Fibroblast of gingiva (primary cell): Measurements from ENCODE around the gene GRHL3.
A peak's percentile ranks its signal among the peaks of the same experiment; 100 is the strongest.

Experiments used
- DNase-seq: peaks from one replicate; pipeline ENCODE4 v3.0.0-alpha.2; 2011; ENCODE audit warnings: low read depth

Gene GRHL3

GRCh38 chr1:24343412-24344089 is 24.4 kb downstream of the GRHL3 start:
- DNase-seq = no peak

GRCh38 chr1:24344090-24344742 is 25.1 kb downstream of the GRHL3 start:
- no peak for DNase-seq

DNA sequence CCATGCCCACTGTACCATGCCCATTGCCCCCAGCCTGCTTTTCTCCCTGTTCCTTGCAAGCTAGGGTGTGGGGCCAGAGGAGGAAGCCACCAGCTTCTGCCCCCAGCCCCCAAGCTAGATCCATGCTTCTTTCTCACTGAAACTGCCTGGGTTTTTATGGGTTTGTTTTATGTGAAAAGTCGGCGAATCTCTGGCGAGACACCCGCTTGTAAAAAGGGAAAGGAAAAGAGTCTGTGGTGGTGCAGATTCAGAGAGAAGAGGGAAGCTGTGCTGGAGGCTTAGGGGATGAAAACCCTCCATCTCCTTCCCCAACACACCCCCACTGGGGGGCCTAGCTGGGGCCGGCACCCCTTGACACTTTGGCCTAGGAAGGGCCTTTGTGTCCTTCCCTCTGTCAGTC is 26.2 kb downstream of the GRHL3 start:
- no peak for DNase-seq

DNA sequence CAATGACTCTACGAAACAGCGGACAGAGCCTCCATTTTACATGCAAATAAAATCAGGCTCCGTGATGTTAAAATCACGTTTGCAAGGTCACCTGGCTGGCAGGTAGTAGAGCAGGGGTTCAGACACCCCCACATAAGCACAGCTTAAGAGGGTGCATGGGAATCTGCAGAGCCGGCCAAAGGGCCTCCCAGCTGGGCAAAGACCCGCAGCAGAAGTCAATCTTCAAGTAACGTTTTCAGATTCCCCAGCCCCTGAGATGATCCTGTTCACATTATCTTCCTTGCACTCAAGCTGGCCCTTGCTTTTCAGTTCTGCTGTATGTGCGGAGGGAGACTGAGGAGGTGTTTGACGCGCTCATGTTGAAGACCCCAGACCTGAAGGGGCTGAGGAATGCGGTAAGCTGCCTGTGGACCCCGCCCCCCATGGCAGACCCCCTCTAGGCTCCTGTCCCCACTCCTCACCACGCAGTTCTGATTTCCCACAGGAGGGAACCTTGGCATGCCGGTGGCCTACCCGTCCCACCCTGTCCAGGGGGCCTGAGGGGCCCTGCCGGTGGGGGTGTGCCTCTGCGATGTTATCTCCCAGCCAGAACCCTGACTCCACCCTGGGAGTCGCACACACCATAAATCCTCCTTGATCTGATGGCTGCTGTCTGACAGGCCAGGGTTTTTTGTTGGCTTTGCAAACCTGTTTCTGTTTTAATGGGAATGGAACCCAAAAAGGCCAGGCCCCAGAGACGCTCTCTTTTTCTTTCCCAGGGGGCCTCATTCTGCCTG is 28.2 kb downstream of the GRHL3 start:
- no peak for DNase-seq

- no peak for DNase-seq
These were observed 29.0 kb downstream of the GRHL3 start for GRCh38 chr1:24348196-24348595.

- DNase-seq = no peak
These were observed 30.7 kb downstream of the GRHL3 start for GRCh38 chr1:24349891-24350290.

- DNase-seq = no peak
These were observed 32.1 kb downstream of the GRHL3 start for GRCh38 chr1:24351247-24351646.

- no peak for DNase-seq
These were observed 32.9 kb downstream of the GRHL3 start for GRCh38 chr1:24351918-24352627.

GRCh38 chr1:24353292-24353891 is 34.2 kb downstream of the GRHL3 start:
- no peak for DNase-seq

- DNase-seq = no peak
These were observed 36.3 kb downstream of the GRHL3 start for GRCh38 chr1:24355466-24355865.

DNA sequence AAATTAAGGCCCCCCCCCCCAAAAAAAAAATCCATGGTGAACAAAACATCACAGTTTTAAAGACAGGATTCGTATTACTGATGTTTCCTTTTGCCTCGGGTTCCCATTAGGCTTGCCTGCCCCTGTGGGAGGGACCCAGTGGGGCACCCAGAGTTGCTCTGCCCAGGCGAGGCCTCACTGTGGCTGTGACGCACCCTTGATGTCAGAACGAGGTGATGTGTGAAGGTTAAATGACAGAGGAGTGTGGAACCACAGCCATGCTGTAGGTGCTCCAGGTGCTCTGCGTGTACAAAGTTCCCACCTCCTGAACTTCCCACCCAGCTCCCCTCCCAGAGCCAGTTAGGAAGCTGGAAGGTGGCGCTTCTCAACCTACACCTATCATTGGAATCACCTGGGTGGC is 37.9 kb downstream of the GRHL3 start:
- DNase-seq = no peak

- no peak for DNase-seq
These were observed 41.5 kb downstream of the GRHL3 start for GRCh38 chr1:24360681-24361080.

DNA sequence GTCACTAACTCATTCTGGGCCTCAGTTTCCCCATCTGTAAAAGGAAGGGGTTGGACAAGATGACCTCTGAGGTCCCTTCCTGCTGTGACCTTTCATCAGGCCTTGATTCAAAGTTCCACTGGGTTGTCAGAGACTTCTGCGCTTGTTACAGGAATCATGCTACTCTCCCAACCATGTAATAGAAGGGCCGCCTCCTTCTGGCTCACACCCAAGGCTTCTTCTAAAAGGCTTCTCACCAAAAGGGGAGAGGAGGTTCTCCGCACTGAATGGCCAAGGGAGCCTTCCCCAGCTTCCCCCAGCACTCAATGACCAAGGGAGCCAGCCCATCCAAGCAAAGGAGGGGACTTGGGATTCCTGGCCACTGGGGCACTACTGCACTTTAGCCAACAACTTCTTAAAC is 42.7 kb downstream of the GRHL3 start:
- no peak for DNase-seq

DNA sequence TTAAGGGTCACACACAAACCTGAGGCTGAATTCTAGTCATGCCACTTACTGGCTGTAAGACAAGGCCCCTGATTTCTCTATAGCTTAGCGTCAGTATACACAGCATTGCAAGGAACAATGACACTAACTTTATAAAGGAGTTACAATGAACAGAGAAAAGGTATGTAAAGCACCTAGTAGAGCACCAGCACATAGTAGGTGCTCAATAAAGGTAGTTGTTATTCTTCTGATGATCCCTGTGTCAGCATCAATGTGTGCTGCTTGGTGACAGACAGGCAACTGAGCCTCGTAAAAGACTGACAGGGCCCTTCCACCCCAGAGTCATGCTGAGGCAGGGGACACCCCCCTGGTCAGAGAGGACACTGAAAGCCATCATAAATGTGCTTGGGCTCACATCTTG is 43.2 kb downstream of the GRHL3 start:
- DNase-seq = no peak

GRCh38 chr1:24362982-24363614 is 43.9 kb downstream of the GRHL3 start:
- peak; percentile 86 for DNase-seq

DNA sequence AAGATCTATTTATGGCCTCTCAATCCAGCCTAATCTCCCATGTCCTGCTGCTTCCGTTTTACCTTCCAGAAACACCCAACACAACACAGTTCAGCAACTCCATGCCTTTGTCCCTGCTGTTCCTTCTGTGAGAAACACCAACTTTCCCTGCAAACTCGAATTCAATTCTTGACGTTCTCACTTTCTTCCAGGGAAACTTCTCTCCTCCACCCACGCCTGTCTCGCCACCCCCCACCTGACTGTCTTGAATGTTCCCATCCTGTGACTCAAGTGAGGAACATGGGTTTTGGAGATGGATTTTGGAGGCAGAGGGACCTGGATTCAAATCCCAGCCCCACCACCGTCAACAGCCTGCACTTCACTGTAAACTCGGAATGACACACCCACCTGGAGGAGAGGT is 44.8 kb downstream of the GRHL3 start:
- DNase-seq = no peak

GRCh38 chr1:24364605-24364974 is 45.4 kb downstream of the GRHL3 start:
- no peak for DNase-seq

DNA sequence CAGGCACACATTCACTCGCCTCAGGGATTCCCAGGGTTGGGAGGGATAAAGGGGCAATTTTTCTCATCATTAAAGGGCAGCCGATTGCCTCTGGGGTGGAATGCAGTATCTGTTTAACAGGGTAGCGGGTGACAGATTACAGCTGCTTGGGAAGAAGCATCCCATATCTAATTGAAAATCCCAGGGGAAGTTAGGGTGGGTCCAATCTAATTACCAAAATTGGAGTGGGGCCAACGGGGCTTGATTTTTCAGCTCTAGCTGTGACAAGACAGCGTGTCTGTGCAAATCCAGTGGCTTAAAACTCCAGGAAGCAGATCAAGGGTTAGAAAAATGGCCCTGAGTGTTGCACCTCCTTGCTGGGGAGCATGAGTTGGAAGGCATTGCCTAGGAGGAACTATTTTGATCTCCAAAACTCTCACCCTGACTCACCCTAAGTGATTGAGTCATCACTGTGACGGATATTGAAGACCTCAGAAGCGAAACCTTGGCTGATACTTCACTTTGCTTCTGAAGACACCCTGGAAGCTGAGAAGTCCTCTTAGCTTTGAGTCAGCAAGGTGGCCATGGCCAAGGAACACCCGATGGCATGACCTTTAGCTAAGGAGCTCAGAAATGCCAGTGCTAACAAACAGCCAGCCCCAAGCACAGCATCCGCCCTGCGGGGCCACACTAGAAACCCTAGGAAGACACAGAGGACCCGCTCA is 46.0 kb downstream of the GRHL3 start:
- peak; percentile 92 for DNase-seq

- DNase-seq = no peak
These were observed 47.5 kb downstream of the GRHL3 start for GRCh38 chr1:24366707-24367106.

GRCh38 chr1:24369199-24369598 is 50.0 kb downstream of the GRHL3 start:
- peak; percentile 98 for DNase-seq

DNA sequence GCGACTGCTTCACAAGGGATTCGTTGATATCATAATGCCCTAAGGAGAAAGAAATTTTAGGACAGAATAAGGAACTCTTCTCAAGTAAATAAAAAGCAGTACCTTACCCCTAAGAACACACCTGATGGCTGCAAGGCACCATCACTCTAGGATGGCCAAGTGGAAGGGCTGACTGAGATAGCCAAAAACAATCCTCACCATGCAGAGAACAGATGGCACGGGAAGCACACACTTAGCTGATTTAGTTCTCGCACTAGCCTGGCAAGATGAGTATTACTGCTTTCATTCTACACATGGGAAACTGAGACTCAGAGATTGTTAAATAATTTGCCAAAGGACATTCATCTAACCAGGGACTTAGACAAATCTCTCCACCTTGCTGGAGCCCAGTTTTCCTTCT is 50.6 kb downstream of the GRHL3 start:
- no peak for DNase-seq
